Central memory CD8-positive, alpha-beta T cell (primary cell): Measurements from ENCODE around the gene ABLIM1.

Experiments used
- ATAC-seq: fragments of 150-1000 bp; cut with Tn5 transposase; replicated peaks from 2 replicates; pipeline ENCODE4 v1.10.0; 2022; ENCODE audit warnings: mild to moderate bottlenecking, moderate FRiP score, moderate number of reproducible peaks; ENCODE audit not compliant: poor library complexity, severe bottlenecking; ENCODE audit errors: extremely low read depth
- DNase-seq, 2 donors: peaks; one replicate each; pipeline ENCODE4 v3.0.0; 2021; ENCODE audit warnings: low spot score in 2 of 2
- H3K27ac Mint-ChIP-seq: one replicate; pipeline ENCODE4 v1.8.0; 2022; ENCODE audit warnings: low read depth, mild to moderate bottlenecking, moderate library complexity, mixed read lengths
- H3K27me3 Mint-ChIP-seq: one replicate; pipeline ENCODE4 v1.8.0; 2022; ENCODE audit warnings: mixed read lengths
- H3K36me3 Mint-ChIP-seq: one replicate; pipeline ENCODE4 v1.8.0; 2022; ENCODE audit warnings: mild to moderate bottlenecking, moderate library complexity, mixed read lengths; ENCODE audit not compliant: insufficient read depth
- H3K4me1 Mint-ChIP-seq: one replicate; pipeline ENCODE4 v1.8.0; 2022; ENCODE audit warnings: mixed read lengths
- H3K4me3 Mint-ChIP-seq: one replicate; pipeline ENCODE4 v1.8.0; 2022; ENCODE audit warnings: mild to moderate bottlenecking, moderate library complexity, mixed read lengths
- H3K9me3 Mint-ChIP-seq: one replicate; pipeline ENCODE4 v1.8.0; 2022; ENCODE audit warnings: mixed read lengths

The ABLIM1 gene

DNA sequence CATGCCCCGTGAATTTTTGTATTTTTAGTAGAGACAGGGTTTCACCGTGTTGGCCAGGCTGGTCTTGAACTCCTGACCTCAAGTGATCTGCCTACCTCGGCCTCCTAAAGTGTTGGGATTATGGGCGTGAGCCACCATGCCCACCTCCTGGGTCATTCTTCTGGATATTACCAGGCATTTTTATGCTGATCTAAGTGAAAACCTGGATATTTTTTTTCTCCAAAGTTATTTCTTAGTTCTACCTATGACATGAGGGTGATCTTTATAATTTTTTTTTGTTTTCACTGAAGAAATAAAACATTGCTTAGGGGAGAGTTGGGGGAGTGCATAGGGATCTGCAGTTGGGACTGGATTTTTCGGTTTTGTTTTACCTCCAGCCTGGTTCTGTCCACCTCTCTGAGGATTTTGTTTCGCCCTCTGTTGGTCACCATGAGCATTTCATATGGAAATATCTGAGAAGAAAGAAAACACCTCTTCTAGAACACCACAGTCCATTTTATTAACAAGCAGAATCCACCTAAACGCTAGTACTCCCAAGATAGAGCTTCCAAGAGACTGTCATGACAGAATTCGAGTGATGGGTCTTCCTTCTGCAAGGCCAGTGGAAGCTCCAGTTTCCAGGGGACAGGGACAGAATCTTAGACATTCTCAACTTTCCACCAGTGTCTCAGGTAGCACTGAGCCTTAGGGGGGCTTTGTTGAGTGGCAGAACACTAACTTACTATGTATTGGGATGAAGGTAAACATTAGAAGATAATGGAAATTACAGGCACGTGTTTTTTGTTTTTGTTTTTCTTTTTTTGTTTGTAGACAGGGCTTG is 220.4 kb downstream of the ABLIM1 start:
- Mint-ChIP-seq H3K4me1 (peaks cover 2% of the 10 kb centered on the region), H3K27ac (no peak overlapping the region), H3K4me3 (no peak overlapping the region), H3K9me3 (no peaks in the 10 kb centered on the region), H3K36me3 (peaks cover 55% of the 10 kb centered on the region), H3K27me3 (no peaks in the 10 kb centered on the region)
- DNase-seq: no peak
- no peak for ATAC-seq

- Mint-ChIP-seq H3K36me3 (peaks cover 51% of the 10 kb centered on the region), H3K27ac (no peak overlapping the region), H3K9me3 (no peaks in the 10 kb centered on the region), H3K4me1 (peaks cover 5% of the 10 kb centered on the region), H3K27me3 (no peaks in the 10 kb centered on the region), H3K4me3 (no peak overlapping the region)
- no peak for ATAC-seq
- DNase-seq: no peak
Measured at GRCh38 chr10:114436941-114437340, 221.1 kb downstream of the ABLIM1 start.

- DNase-seq: no peak
- no peak for ATAC-seq
- Mint-ChIP-seq H3K27me3 (no peaks in the 10 kb centered on the region), H3K36me3 (peaks cover 15% of the 10 kb centered on the region), H3K4me1 (peaks cover 5% of the 10 kb centered on the region), H3K27ac (no peak overlapping the region), H3K4me3 (no peak overlapping the region), H3K9me3 (no peaks in the 10 kb centered on the region)
Measured at GRCh38 chr10:114432566-114433093, 225.4 kb downstream of the ABLIM1 start.

DNA sequence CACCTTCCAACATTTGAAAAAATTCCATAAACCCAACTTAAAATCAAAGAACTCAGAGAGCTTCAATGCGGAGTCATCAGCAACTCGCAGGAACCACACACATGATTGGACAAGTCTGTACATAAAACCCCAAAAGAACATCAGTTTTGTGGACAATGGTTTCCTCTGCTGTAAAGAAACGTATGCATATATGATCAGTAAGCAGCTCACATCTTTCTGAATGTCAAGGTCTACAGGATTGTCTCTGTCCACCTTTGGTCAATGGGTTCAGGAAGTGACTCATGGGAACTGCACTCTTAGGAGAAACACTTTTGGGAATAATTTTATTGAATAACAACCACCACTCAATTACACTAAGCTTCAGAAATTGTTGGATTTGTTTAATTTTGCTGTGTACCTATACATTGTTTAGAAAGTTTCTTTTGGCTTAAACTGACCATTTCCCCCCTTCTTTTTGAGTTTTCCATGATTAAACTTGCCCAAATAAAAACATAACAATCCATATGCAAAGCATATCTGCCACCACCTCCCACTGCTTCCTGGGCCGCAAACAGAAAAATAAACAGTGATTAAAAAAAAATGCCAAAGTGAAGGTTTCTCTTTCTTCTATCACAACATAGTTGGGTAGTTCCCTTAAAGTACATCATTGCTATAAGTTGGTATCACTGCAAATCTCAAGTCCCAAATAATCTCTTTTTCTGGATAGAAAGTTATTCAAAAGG is 226.5 kb downstream of the ABLIM1 start:
- Mint-ChIP-seq H3K4me1 (peaks cover 5% of the 10 kb centered on the region), H3K27me3 (no peaks in the 10 kb centered on the region), H3K9me3 (no peaks in the 10 kb centered on the region), H3K27ac (no peak overlapping the region), H3K4me3 (no peak overlapping the region), H3K36me3 (peaks cover 8% of the 10 kb centered on the region)
- no peak for DNase-seq
- no peak for ATAC-seq

GRCh38 chr10:114430688-114431413 is 227.2 kb downstream of the ABLIM1 start:
- Mint-ChIP-seq H3K27ac (no peak overlapping the region), H3K4me3 (no peak overlapping the region), H3K36me3 (peaks cover 6% of the 10 kb centered on the region), H3K4me1 (peaks cover 5% of the 10 kb centered on the region), H3K27me3 (no peaks in the 10 kb centered on the region), H3K9me3 (no peaks in the 10 kb centered on the region)
- DNase-seq (no peak), ATAC-seq (no peak)

- H3K9me3 Mint-ChIP-seq: no peaks in the 10 kb centered on the region
- no peak overlapping the region for H3K4me3 Mint-ChIP-seq
- no peak for DNase-seq
- H3K27ac Mint-ChIP-seq: no peak overlapping the region
- H3K36me3 Mint-ChIP-seq: no peaks in the 10 kb centered on the region
- no peak for ATAC-seq
- peaks cover 5% of the 10 kb centered on the region for H3K4me1 Mint-ChIP-seq
- H3K27me3 Mint-ChIP-seq: no peaks in the 10 kb centered on the region
Measured at GRCh38 chr10:114429581-114430335, 228.3 kb downstream of the ABLIM1 start.

- H3K4me3 Mint-ChIP-seq: no peak overlapping the region
- H3K9me3 Mint-ChIP-seq: no peaks in the 10 kb centered on the region
- DNase-seq: no peak
- no peak for ATAC-seq
- H3K36me3 Mint-ChIP-seq: no peaks in the 10 kb centered on the region
- H3K27me3 Mint-ChIP-seq: no peaks in the 10 kb centered on the region
- no peaks in the 10 kb centered on the region for H3K4me1 Mint-ChIP-seq
- no peak overlapping the region for H3K27ac Mint-ChIP-seq
Measured at GRCh38 chr10:114427124-114427852, 230.8 kb downstream of the ABLIM1 start.

- no peaks in the 10 kb centered on the region for H3K27me3 Mint-ChIP-seq
- no peak overlapping the region for H3K27ac Mint-ChIP-seq
- no peaks in the 10 kb centered on the region for H3K4me1 Mint-ChIP-seq
Measured at GRCh38 chr10:114426476-114426875, 231.6 kb downstream of the ABLIM1 start.

GRCh38 chr10:114420811-114421485 is 237.1 kb downstream of the ABLIM1 start:
- ATAC-seq (no peak), DNase-seq (no peak)
- Mint-ChIP-seq H3K4me3 (no peak overlapping the region), H3K4me1 (peaks cover 4% of the 10 kb centered on the region), H3K27ac (no peak overlapping the region), H3K36me3 (peaks cover 2% of the 10 kb centered on the region), H3K27me3 (peaks cover 43% of the 10 kb centered on the region), H3K9me3 (no peaks in the 10 kb centered on the region)

More at GRCh38 chr10:114426476-114426875, 231.6 kb downstream of the ABLIM1 start:
- H3K36me3 Mint-ChIP-seq: no peaks in the 10 kb centered on the region
- H3K9me3 Mint-ChIP-seq: no peaks in the 10 kb centered on the region
- ATAC-seq: no peak
- DNase-seq: no peak
- H3K4me3 Mint-ChIP-seq: no peak overlapping the region

DNA sequence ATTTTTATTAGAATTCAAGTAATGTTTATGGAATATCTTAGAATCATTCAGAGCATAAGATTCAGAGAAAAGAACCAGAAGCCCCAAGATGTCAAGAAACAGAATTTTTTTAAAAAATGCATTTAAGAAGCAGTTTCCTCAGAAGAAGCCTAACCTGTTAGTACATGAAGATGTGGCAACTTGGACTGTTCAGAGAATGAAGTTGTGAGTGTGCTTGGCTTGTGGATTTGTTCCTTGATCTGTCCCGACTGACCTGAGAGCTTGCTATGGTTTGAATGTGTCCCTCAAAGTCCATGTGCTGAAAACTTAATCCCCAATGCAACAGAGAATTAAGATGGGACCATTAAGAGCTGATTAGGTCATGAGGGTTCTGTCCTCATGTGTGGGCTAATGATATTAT is 240.0 kb downstream of the ABLIM1 start:
- H3K36me3 Mint-ChIP-seq: peaks cover 2% of the 10 kb centered on the region
- no peak overlapping the region for H3K4me3 Mint-ChIP-seq
- ATAC-seq (no peak), DNase-seq (no peak)
- H3K4me1 Mint-ChIP-seq: peaks cover 4% of the 10 kb centered on the region
- H3K9me3 Mint-ChIP-seq: no peaks in the 10 kb centered on the region
- no peak overlapping the region for H3K27ac Mint-ChIP-seq
- H3K27me3 Mint-ChIP-seq: peaks cover 57% of the 10 kb centered on the region
